GM10847 (cell line): ENCODE data around the gene KCNMA1.

Experiments
- POLR2A ChIP-seq: IDR thresholded peaks from 2 replicates; pipeline ENCODE4 v1.6.1; 2011; ENCODE audit not compliant: insufficient read length; ENCODE audit errors: extremely low read depth

Gene KCNMA1

DNA sequence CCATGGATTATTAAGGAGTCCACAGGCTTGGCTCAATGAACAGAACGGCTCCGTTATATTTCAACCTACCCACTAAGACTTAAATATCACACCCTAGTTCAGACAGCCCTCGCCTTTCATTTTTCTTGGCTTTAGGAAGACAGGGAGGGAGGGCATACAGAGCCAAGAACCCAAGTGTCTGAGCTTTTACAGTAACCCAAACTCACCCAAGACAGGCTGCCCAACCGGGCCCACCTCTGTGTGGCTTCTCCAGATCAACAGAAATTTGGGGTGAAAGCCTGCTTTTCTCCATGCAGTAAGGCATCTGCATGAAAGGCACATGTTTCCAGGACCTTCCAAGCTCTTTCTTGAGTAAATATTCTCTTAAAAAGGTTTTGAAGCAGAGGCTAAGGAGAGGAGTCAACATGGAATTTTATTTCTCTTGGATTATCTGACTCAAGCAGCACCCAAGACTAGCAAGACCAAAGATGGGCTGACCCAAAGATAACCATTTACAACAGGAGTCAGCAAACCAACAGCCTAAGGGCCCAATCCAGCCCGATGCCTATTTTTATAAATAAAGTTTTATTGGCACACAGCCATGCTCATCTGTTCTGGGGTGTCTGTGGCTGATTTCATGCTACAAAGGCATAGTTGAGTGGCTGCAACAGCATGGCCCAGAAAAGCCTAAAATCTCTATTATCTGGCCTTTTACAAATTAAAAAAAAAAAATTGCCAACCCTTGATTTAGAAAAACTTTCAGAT, 90.1 kb downstream of the KCNMA1 start:
- no peak for TF ChIP-seq POLR2A

GRCh38 chr10:77546042-77546441, 91.6 kb downstream of the KCNMA1 start:
- no peak for TF ChIP-seq POLR2A

DNA sequence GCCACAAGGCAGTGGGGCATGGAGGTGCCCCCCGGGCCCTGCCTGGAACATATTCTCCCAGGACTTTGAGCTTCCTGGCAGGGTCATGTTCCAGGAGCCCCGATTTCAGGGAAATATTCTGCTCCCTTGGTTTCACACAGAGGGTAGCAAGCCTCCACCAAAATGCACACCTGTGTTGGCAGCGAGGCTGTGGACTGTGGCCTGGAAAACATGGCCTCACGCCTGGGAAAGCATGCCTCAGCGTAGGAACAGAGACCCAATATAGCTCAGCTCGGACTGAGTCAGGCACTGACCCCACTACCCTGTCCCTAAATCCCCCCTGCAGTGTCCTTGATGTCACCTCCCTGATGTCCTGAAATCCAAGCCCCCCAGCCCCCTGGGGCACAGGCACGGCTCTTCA, 92.0 kb downstream of the KCNMA1 start:
- no peak for TF ChIP-seq POLR2A

- no peak for TF ChIP-seq POLR2A
Observed at GRCh38 chr10:77544617-77545016, 93.0 kb downstream of the KCNMA1 start.

DNA sequence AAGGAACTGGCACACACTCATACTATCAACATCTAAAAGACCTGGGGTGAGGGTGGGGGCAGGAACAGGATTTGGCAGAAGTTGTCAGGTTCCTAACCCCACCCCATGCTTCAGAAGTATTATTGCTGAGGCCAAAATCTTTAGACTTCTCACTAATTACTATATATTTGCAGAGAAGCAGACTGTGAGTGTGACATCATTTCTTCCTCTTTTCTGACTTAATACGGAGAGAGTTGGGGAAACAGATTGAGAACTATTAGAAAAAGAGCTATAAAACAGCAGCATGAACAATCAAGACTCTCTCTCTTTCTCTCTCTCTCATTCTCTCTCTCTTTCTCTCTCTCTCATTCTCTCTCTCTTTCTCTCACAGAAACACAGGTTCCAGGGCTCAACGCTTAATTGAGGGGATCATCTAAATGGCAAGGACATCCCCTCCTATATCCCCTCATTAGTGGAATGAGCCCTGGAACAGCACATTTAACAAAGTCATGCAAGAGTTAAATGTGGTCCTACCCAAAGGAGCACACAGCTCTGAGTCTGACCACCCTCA, 94.8 kb downstream of the KCNMA1 start:
- no peak for TF ChIP-seq POLR2A

GRCh38 chr10:77541944-77542343, 95.7 kb downstream of the KCNMA1 start:
- no peak for TF ChIP-seq POLR2A

DNA sequence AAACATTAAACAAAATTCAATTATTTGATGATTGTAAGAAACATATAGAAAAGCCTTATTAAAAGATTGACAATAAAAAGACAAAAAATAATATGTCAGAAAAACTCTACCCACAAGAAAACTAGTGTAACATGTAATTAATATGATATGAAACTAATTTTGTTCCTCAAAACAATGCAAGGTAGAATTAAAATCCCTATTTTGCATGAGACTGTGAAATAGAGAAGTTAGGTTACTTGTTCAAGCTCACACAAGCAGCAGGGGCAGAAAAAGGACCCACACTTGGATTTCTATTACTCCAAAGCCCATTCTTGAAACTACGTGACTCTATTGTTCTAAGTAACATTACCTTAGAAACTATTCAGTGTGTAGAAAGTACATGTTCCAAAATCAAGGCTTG, 96.4 kb downstream of the KCNMA1 start:
- TF ChIP-seq POLR2A = no peak

DNA sequence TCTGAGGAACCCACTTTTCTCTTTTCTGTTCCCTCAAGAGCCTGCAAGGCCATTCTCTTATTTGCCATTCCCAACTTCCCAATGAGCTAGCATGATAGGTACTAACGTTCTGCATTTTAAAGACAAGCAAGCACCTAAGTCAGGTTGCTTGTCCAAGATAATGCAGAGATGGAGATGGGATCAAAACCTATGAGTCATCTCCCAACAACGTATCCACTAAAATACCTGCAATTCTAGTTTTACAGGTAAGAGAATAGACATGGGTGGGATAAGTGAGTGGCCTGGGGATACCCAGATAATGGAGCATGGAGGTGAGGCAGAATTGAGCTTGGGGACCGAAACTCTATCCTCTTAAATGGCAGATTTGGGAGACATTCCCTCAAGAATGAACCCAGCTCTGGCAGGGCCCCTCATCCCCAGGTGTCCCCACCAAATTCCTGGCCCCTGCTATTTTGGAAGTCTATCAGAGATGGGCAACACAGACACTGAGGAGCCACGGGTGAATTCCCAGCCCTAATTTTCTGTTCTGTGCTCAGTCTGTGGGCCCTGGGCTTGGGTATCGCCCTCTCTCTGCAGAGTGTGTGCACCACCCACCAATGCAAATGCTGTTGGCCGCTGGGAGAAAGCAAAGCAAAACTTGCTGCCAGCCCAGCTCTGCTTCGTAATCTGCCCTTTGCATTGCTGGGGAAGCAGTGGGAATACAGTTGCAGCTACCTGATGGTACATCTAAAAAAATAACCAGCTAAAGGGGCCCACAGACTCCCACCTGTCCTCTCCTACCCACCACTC, 98.3 kb downstream of the KCNMA1 start:
- no peak for TF ChIP-seq POLR2A

GRCh38 chr10:77537720-77538373, 99.8 kb downstream of the KCNMA1 start:
- no peak for TF ChIP-seq POLR2A

DNA sequence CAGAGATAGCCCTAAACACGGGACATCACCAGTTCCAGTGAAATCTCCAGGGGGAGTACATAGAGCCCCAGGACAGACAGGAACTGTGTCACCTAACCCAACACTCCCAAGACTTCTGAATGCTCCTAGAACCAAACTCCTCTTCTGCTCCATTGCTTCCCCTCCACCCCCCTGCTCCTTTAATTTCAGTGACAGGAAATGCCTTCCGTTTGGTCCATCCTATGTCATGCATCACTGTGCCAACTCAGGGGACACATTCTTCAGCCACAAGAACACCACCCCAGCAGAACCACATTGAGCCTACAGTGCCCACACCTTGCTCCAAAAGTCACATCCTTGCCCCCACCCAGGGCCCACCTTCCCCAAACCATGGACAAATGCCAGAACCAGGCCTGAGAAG, 100.5 kb downstream of the KCNMA1 start:
- no peak for TF ChIP-seq POLR2A

DNA sequence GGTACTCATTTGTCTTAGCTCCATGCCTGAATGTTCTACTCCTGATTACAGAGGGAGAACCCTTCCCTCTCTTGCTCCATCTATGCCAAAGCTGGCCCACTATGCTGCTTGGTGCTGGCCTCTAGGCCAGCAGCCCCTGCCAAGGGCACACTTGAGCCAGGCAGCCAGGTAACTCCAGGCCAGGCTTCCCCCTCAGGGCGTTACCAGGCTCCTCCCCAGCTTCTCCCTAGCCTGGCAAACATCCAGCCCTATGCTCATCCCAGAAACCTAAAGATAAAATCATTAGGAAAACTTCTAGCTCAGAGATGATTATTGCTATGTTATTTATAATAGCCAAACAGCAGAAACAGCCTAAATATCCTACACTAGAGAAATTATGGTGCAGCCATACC, 103.7 kb downstream of the KCNMA1 start:
- TF ChIP-seq POLR2A = no peak

DNA sequence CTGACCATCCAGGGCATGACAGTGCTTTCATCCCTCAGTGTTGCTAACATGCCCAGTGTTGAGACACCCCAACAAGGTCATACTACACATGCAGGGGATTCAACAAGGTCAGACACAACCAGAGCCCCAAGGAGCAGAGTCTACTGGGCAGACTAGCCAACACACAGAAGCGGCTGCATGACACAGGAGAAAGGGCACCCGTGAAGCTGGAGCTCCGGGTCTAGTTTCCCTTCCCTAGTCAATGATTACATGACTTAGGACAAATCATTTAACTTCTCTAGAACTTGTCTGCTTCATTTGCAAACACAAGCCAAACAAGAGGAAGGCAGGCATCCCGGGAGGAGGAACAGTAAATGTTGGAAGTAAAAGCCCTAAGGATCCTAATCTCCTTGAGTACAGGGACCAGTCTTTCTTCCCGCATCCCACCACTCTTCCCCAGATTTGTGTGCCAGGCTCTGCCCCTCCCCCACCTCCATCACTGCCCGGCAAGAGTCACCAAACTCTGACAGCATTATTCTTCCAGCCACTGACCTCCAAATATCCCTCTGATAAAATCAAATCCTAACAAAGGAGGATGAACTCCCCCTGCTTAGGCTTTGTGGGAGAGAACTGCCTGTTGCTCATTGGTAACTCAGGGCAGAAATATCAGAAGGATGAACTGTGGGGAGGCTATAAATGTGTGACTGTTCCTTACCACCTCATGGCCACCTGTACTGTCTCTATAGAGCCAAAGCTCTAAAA, 104.3 kb downstream of the KCNMA1 start:
- no peak for TF ChIP-seq POLR2A

DNA sequence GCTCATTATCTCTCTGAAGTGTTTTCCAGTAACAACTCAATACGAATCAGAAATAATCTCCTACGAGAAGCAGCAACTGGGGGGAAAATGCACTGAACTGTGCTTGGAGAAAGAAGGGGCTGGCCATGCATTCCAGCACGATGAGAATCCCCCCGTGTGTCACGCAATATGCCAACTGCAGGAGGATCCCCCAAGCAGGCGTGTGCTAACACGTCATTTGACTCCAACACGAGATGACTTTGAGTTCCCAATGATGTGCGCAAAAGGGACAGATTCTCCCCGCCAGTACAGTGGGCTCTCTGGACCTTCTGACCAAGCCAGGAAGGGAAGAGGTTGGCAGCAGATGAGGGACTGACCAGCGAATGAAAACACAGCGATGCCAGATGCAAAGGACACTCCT, 105.5 kb downstream of the KCNMA1 start:
- TF ChIP-seq POLR2A = no peak

GRCh38 chr10:77531441-77532001, 106.1 kb downstream of the KCNMA1 start:
- TF ChIP-seq POLR2A = no peak

DNA sequence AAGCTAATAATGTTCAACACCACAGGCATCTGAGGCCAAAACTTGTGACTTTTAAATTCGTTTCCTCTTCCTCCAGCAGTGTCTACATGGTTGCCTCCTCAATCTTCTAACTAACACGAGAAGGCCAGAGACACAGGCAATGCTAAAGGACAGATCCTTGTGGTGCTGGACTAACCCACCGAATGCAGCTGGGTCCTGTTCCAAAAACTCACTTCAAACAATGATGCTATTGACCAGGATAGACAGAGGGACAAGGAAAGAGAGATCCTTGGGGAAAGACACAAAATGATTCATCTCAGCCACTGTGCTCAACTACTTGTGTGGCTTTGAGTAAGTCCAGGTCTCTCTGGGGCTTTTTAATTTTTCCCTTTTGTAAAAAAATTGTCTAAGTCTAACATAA, 107.6 kb downstream of the KCNMA1 start:
- no peak for TF ChIP-seq POLR2A
